Activated CD8-positive, alpha-beta T cell treated with anti-CD3 and anti-CD28 coated beads for 36 hours (primary cell): ENCODE measurements around the gene ZNF74. TPM values are rescaled to one million over a fixed set of nuclear protein-coding genes. Genes with fewer than 3 reads are reported as not detected.
"Not testable (repeated sequence)": the region's sequence is repeated elsewhere in the genome, so short reads cannot be mapped to it uniquely, and the experiment has no call there.

Experiments used
- ATAC-seq: fragments of 200-7000 bp; cut with Tn5 transposase; one replicate; pipeline ENCODE4 v1.10.0; 2021; ENCODE audit warnings: mild to moderate bottlenecking, moderate library complexity
- CTCF ChIA-PET: fragments of 350-600 bp; sonication (Branson Sonifier 250); formaldehyde crosslinking; loops from one replicate; lab custom pipeline; 2021; ENCODE audit warnings: antibody characterized with exemption; lab: Charles Lee
- POLR2A ChIA-PET: fragments of 350-600 bp; sonication (Branson Sonifier 250); formaldehyde crosslinking; loops from one replicate; lab custom pipeline; 2021; ENCODE audit warnings: antibody characterized with exemption; lab: Charles Lee
- DNase-seq: peaks from one replicate; pipeline ENCODE4 v3.0.0-alpha.2; 2020
- H3K27ac Mint-ChIP-seq: one replicate; pipeline ENCODE4 v1.8.0; 2021; ENCODE audit warnings: mild to moderate bottlenecking, mixed read lengths
- H3K27me3 Mint-ChIP-seq: one replicate; pipeline ENCODE4 v1.8.0; 2021; ENCODE audit warnings: mixed read lengths
- H3K36me3 Mint-ChIP-seq: one replicate; pipeline ENCODE4 v1.8.0; 2021; ENCODE audit warnings: low read depth, mixed read lengths
- H3K4me1 Mint-ChIP-seq: one replicate; pipeline ENCODE4 v1.8.0; 2021; ENCODE audit warnings: low read depth, mixed read lengths
- H3K4me3 Mint-ChIP-seq: one replicate; pipeline ENCODE4 v1.8.0; 2021; ENCODE audit warnings: mild to moderate bottlenecking, moderate library complexity, mixed read lengths
- H3K9me3 Mint-ChIP-seq: one replicate; pipeline ENCODE4 v1.8.0; 2021; ENCODE audit warnings: mixed read lengths
- intact Hi-C: fragments of 100-400 bp; cut with micrococcal nuclease; formaldehyde crosslinking; loops from one replicate; pipeline ENCODE4 v1.10.0; 2022
- total RNA-seq, 2 experiments: library from RNA; stranded (reverse); gene quantifications; one replicate each; pipeline ENCODE4 v1.2.3, GENCODE V29; 2021
- TF ChIP-seq, protein P1 (sequence below): fragments of 200-600 bp; IDR thresholded peaks from one replicate; pipeline ENCODE4 v1.8.0; 2022; ENCODE audit warnings: antibody characterized with exemption, mild to moderate bottlenecking

Gene ZNF74
- total RNA-seq, 2 experiments from 2014 or later, result 11.8 to 13.4 TPM

DNA sequence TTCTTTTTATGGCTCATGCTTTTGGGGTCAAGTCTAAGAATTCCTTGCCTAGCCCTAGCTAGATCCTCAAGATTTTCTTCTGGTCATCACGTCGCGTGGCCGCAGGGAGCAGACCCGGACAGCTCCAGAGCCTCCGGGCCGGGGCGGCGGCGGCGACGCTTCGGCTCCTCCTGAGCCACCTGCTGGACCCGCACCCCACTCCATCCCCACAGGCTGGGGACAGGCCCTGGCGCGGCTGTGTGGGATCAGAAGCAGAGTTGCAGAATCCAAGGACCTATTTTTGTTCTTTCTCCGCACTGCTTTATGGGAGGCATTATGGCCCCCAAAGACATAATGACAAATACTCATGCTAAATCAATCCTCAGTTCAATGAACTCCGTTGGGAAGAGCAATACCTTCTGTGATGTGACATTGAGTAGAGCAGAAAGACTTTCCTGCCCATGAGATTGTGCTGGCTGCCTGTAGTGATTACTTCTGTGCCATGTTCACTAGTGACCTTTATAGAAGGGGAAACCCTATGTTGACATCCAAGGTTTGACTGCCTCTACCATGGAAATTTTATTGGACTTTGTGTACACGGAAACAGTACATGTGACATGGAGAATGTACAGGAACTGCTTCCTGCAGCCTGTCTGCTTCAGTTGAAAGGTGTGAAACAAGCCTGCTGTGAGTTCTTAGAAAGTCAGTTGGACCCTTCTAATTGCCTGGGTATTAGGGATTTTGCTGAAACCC lies 56.0 kb downstream of the ZNF74 start:
- TF ChIP-seq, protein P1, sequence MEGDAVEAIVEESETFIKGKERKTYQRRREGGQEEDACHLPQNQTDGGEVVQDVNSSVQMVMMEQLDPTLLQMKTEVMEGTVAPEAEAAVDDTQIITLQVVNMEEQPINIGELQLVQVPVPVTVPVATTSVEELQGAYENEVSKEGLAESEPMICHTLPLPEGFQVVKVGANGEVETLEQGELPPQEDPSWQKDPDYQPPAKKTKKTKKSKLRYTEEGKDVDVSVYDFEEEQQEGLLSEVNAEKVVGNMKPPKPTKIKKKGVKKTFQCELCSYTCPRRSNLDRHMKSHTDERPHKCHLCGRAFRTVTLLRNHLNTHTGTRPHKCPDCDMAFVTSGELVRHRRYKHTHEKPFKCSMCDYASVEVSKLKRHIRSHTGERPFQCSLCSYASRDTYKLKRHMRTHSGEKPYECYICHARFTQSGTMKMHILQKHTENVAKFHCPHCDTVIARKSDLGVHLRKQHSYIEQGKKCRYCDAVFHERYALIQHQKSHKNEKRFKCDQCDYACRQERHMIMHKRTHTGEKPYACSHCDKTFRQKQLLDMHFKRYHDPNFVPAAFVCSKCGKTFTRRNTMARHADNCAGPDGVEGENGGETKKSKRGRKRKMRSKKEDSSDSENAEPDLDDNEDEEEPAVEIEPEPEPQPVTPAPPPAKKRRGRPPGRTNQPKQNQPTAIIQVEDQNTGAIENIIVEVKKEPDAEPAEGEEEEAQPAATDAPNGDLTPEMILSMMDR, result no peak
- CTCF ChIA-PET, result interaction anchor here (1.1 kb wide), 1 partner anchor 32 kb away, joined by 5 read pairs; no protein-coding TSS in a partner anchor
- no peak for DNase-seq
- Mint-ChIP-seq H3K27ac (no peak overlapping the region), H3K36me3 (peaks cover 2% of the 10 kb centered on the region), H3K27me3 (no peaks in the 10 kb centered on the region), H3K4me1 (no peaks in the 10 kb centered on the region), H3K4me3 (no peak overlapping the region), H3K9me3 (no peaks in the 10 kb centered on the region)
- ATAC-seq, result no peak
- intact Hi-C loops, result no loop called here
- POLR2A ChIA-PET, result no interaction called here

DNA sequence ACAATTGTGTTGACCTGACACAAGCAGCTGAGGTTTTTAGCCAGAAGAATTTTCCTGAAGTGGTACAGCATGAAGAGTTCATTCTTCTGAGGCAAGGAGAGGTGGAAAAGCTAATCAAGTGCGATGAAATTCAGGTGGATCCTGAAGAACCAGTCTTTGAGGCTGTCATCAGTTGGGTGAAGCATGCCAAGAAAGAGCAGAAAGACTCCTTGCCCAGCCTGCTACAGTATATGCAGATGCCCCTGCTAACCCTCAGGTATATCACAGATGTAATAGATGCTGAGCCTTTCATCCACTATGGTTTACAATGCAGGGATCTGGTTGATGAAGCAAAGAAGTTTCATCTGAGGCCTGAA lies 56.6 kb downstream of the ZNF74 start:
- Mint-ChIP-seq H3K27me3 (no peaks in the 10 kb centered on the region), H3K4me3 (no peak overlapping the region), H3K36me3 (peaks cover 3% of the 10 kb centered on the region), H3K27ac (no peak overlapping the region), H3K4me1 (no peaks in the 10 kb centered on the region), H3K9me3 (no peaks in the 10 kb centered on the region)
- DNase-seq (no peak), ATAC-seq (no peak)
- intact Hi-C loops, result no loop called here
- TF ChIP-seq, protein P1, result no peak
- POLR2A ChIA-PET, result no interaction called here
- CTCF ChIA-PET, result no interaction called here

DNA sequence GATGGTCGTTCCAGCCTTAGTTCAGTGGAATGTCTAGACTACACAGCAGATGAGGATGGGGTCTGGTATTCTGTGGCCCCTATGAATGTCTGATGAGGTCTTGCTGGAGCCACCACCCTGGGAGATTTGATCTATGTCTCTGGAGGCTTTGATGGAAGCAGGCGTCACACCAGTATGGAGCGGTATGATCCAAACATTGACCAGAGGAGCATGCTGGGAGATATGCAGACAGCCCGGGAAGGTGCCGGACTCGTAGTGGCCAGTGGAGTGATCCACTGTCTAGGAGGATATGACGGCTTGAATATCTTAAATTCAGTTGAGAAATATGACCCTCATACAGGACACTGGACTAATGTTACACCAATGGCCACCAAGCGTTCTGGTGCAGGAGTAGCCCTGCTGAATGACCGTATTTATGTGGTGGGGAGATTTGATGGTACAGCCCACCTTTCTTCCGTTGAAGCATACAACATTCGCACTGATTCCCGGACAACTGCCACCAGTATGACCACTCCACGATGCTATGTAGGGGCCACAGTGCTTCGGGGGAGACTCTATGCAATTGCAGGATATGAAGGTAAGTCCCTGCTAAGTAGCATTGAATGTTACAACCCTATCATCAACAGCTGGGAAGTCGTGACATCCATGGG lies 57.3 kb downstream of the ZNF74 start:
- DNase-seq, ATAC-seq, intact Hi-C loops, H3K27ac Mint-ChIP-seq, H3K4me1 Mint-ChIP-seq, H3K27me3 Mint-ChIP-seq, H3K9me3 Mint-ChIP-seq, H3K36me3 Mint-ChIP-seq, H3K4me3 Mint-ChIP-seq: not testable (repeated sequence)
- ChIA-PET POLR2A (interaction anchor here (1.2 kb wide), 2 partner anchors 12 to 18 kb away, joined by 3 read pairs; no protein-coding TSS in a partner anchor), CTCF (interaction anchor here (1.6 kb wide), 1 partner anchor 33 kb away, joined by 4 read pairs; no protein-coding TSS in a partner anchor)

DNA sequence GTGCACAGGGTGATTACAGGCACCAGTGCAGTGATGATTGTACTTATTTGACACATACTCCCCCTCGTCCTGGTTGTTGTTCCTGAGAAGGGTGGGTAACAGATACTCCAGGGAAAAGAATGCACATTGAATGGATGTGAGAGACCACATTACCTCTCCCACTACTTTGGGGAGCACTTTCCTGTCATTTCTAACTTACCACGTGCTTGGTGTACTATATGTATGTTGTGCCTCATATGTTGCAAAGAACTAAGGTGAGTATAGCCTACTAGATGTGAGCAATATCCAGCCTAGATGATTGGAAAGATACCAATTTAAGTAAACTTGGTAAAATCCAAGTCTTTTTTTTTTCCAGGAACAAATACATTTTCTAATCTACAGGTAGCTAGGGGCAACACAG lies 58.0 kb downstream of the ZNF74 start:
- Mint-ChIP-seq H3K27ac (no peak overlapping the region), H3K9me3 (no peaks in the 10 kb centered on the region), H3K4me1 (peaks cover 9% of the 10 kb centered on the region), H3K36me3 (peaks cover 5% of the 10 kb centered on the region), H3K4me3 (no peak overlapping the region), H3K27me3 (no peaks in the 10 kb centered on the region)
- ChIA-PET CTCF (interaction anchor here (1.6 kb wide), 1 partner anchor 33 kb away, joined by 4 read pairs; no protein-coding TSS in a partner anchor), POLR2A (interaction anchor here (1.2 kb wide), 2 partner anchors 12 to 18 kb away, joined by 3 read pairs; no protein-coding TSS in a partner anchor)
- TF ChIP-seq, protein P1, result no peak
- no peak for ATAC-seq
- no peak for DNase-seq
- intact Hi-C loops, result no loop called here

DNA sequence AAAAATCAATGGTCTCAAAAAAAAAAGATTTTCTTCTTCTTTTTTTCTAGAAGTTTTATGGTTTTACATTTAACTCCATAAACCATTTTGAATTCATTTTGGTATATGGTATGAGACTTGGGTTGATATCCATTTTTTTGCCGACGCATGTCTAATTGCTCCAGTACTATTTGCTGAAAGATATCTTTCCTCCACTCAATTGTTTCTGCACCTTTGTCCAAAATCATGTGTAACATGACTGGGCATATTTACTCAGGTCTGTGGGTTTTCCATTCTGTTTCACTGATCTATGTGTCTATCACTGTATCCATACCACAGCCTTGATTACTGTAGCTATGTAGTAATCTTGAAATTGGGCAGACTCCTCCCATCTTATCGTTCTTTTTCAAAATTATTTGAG lies 59.3 kb downstream of the ZNF74 start:
- TF ChIP-seq, protein P1, result no peak
- ATAC-seq, result no peak
- POLR2A ChIA-PET, result no interaction called here
- H3K27ac Mint-ChIP-seq, result no peak overlapping the region
- no peak overlapping the region for H3K4me3 Mint-ChIP-seq
- CTCF ChIA-PET, result interaction anchor here (1.2 to 4.9 kb wide), 3 partner anchors 22 to 58 kb away, joined by 3 to 55 read pairs (median 5); no protein-coding TSS in a partner anchor
- no peaks in the 10 kb centered on the region for H3K27me3 Mint-ChIP-seq
- peaks cover 9% of the 10 kb centered on the region for H3K4me1 Mint-ChIP-seq
- peaks cover 5% of the 10 kb centered on the region for H3K36me3 Mint-ChIP-seq
- H3K9me3 Mint-ChIP-seq, result no peaks in the 10 kb centered on the region
- DNase-seq, result no peak
- intact Hi-C loops, result no loop called here
